Glutamatergic neuron (in vitro differentiated cells): Measurements from ENCODE around the gene HTR1B. TPM values are rescaled to one million over a fixed set of nuclear protein-coding genes. Genes with fewer than 3 reads are reported as not detected.

Experiments
- DNase-seq: peaks from one replicate; pipeline ENCODE4 v3.0.0; 2022
- H3K27ac Mint-ChIP-seq: one replicate; pipeline ENCODE4 v1.8.0; 2020; ENCODE audit warnings: mild to moderate bottlenecking, mixed read lengths, inconsistent platforms; ENCODE audit not compliant: unreplicated experiment
- H3K27me3 Mint-ChIP-seq: one replicate; pipeline ENCODE4 v1.8.0; 2020; ENCODE audit warnings: mild to moderate bottlenecking, moderate library complexity, mixed read lengths, inconsistent platforms; ENCODE audit not compliant: unreplicated experiment
- H3K36me3 Mint-ChIP-seq: one replicate; pipeline ENCODE4 v1.8.0; 2020; ENCODE audit warnings: mild to moderate bottlenecking, mixed read lengths, inconsistent platforms; ENCODE audit not compliant: unreplicated experiment
- H3K4me1 Mint-ChIP-seq: one replicate; pipeline ENCODE4 v1.8.0; 2020; ENCODE audit warnings: mild to moderate bottlenecking, low read depth, mixed read lengths, inconsistent platforms; ENCODE audit not compliant: unreplicated experiment
- H3K4me3 Mint-ChIP-seq: one replicate; pipeline ENCODE4 v1.8.0; 2020; ENCODE audit warnings: mild to moderate bottlenecking, mixed read lengths, inconsistent platforms; ENCODE audit not compliant: unreplicated experiment
- H3K9me3 Mint-ChIP-seq: one replicate; pipeline ENCODE4 v1.8.0; 2020; ENCODE audit warnings: mild to moderate bottlenecking, moderate library complexity, mixed read lengths, inconsistent platforms; ENCODE audit not compliant: unreplicated experiment
- total RNA-seq: library from RNA; stranded (reverse); fragmentation: NEBNext Ultra II Directional; extraction: Animal tissue kit (Norgen Biotek cat#: 25700); gene quantifications from one replicate; pipeline ENCODE4 v1.2.1, GENCODE V29; 2021; ENCODE audit not compliant: unreplicated experiment
- TF ChIP-seq, protein P1 (sequence below): fragments of 200-600 bp; sonication (generic); IDR thresholded peaks from one replicate; pipeline ENCODE4 v1.5.0; 2021; ENCODE audit not compliant: partially characterized antibody, unreplicated experiment

HTR1B gene
- total RNA-seq, 1 donor from 2014 or later, result 4.2 TPM

DNA sequence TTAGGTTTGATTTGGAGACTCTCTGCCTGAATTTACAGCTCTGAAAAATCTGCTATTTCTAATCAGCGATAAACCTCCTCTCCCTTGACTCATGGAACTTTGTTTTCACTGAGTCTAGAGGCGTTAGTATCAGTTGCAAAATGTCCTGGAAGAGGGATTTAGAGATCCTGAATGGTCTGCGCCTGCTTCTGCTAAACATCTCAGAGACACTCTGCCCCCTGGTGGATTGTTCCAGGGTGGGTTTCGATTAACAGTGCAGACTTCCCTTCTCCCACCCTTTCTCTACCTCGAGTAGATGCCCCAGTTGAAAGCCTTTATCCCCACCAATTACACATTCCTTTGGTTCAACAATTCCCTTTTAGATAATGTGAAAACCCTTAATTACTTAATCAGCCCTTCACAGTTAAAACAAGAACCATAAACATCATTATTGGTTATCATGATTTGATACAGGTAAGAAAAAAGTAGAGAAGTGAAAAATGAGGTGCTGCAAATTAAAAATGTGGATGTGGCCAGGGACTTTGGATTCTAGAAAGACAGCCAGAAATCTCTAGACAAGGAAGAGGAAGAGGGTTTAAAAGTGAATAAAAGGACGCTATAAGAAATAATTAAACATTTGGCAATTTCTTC, 5.5 kb downstream of the HTR1B start:
- Mint-ChIP-seq H3K4me3 (peak overlapping the region; percentile 4), H3K4me1 (peaks cover 33% of the 10 kb centered on the region), H3K27ac (no peak overlapping the region), H3K36me3 (no peaks in the 10 kb centered on the region), H3K9me3 (peaks cover 5% of the 10 kb centered on the region), H3K27me3 (peaks cover 6% of the 10 kb centered on the region)
- DNase-seq, result peak; percentile 87
- TF ChIP-seq, protein P1, sequence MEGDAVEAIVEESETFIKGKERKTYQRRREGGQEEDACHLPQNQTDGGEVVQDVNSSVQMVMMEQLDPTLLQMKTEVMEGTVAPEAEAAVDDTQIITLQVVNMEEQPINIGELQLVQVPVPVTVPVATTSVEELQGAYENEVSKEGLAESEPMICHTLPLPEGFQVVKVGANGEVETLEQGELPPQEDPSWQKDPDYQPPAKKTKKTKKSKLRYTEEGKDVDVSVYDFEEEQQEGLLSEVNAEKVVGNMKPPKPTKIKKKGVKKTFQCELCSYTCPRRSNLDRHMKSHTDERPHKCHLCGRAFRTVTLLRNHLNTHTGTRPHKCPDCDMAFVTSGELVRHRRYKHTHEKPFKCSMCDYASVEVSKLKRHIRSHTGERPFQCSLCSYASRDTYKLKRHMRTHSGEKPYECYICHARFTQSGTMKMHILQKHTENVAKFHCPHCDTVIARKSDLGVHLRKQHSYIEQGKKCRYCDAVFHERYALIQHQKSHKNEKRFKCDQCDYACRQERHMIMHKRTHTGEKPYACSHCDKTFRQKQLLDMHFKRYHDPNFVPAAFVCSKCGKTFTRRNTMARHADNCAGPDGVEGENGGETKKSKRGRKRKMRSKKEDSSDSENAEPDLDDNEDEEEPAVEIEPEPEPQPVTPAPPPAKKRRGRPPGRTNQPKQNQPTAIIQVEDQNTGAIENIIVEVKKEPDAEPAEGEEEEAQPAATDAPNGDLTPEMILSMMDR, result peak; percentile 88

DNA sequence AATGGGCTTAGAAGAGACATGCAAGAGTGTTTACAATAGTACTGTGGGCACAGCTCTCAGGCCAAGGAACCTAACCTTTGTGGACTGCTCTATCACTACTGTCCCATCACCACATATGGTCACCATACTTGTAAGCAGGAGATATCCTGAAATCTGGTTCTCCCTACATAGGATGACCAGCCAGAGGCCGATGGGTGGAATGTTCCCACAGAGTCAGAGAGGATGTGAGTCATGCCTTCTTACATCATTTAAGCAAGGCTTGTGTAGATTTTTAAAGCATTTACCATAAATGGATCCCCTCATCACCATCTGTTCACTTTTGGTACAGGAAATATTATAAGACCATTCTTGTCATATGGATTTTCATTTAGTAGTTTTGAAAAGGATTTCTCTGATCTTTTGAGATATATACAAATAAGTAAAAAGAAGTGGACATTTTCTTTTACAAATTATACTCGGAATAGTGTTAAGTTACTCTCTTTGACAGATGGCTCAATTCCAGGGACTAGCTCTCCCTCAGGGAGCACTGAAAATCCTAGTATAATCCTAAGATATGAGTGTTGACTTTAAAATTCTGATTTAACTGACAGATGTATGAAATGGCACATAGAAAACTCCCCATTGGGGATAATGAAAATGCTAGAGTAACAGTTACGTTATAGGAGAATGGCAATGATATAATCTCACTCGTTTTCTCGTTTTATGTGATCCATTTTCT, 6.6 kb downstream of the HTR1B start:
- TF ChIP-seq, protein P1, result no peak
- H3K9me3 Mint-ChIP-seq, result peaks cover 3% of the 10 kb centered on the region
- H3K4me1 Mint-ChIP-seq, result peaks cover 30% of the 10 kb centered on the region
- H3K27ac Mint-ChIP-seq, result peak overlapping the region; percentile 98
- DNase-seq, result peak; percentile 29
- H3K36me3 Mint-ChIP-seq, result no peaks in the 10 kb centered on the region
- H3K27me3 Mint-ChIP-seq, result no peaks in the 10 kb centered on the region
- peak overlapping the region; percentile 60 for H3K4me3 Mint-ChIP-seq

DNA sequence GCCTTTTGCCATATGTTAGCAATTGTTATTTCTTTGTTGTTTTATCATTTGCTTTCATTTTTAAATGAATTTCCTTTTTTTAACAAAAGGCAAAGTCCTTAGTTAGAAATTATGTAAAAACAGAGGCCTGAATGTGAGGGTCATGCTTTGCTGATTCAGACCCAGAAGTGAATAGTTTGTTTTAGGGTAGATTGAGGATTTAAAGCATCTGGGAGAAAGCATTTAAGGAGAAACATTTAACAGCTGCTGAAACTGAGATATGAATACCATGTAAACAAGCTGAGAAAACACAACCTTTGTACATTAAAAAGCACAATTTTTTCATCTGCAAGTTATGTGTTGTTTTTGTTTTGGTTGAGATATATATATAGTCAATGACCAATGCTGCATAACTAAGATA, 8.0 kb downstream of the HTR1B start:
- DNase-seq, result no peak
- Mint-ChIP-seq H3K4me3 (no peak overlapping the region), H3K27ac (peak overlapping the region; percentile 9), H3K27me3 (no peaks in the 10 kb centered on the region), H3K9me3 (peaks cover 3% of the 10 kb centered on the region), H3K4me1 (peaks cover 27% of the 10 kb centered on the region), H3K36me3 (no peaks in the 10 kb centered on the region)
- TF ChIP-seq, protein P1, result no peak

DNA sequence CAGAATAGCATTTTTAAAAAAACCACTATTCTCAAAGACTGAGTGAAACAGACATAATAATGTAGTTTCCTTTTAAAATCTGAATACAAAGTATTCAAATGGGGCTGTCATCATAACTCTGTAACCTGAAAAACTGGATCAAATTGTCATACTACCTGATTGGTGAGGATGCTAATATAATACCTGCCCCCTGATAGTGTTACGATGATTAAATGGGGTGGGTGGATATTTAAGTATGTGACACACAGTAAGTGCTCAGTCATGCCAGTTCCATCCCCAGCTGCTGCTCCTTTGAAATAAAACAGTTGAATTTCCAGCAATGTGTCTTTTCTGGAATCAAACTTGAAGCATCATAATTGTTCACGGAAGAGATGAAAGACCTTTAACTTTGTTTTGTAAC, 8.9 kb downstream of the HTR1B start:
- H3K4me1 Mint-ChIP-seq, result peaks cover 25% of the 10 kb centered on the region
- no peak overlapping the region for H3K4me3 Mint-ChIP-seq
- H3K9me3 Mint-ChIP-seq, result peaks cover 3% of the 10 kb centered on the region
- peaks cover 2% of the 10 kb centered on the region for H3K27me3 Mint-ChIP-seq
- TF ChIP-seq, protein P1, result no peak
- H3K27ac Mint-ChIP-seq, result no peak overlapping the region
- no peak for DNase-seq
- H3K36me3 Mint-ChIP-seq, result no peaks in the 10 kb centered on the region

DNA sequence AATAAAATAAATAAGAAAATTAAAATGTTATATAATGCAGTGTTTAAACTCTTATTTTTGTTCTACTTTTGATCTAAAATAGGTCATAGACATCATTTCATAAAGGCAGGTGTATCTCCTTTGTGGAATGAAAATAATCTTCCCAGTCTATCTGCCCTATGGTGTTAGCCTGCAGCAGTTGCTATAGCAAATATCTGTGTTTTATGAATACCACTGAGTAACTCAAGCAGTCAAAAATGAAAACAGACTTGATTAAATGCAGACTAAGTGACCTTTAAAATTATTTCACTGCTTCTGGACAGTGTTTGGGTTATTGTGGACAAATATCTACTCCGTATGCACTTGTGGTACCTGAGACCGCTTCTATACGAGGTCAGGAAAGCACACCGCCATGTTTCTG, 11.8 kb downstream of the HTR1B start:
- H3K4me3 Mint-ChIP-seq, result no peak overlapping the region
- H3K9me3 Mint-ChIP-seq, result no peaks in the 10 kb centered on the region
- H3K27ac Mint-ChIP-seq, result no peak overlapping the region
- H3K36me3 Mint-ChIP-seq, result no peaks in the 10 kb centered on the region
- no peak for DNase-seq
- peaks cover 2% of the 10 kb centered on the region for H3K27me3 Mint-ChIP-seq
- TF ChIP-seq, protein P1, result no peak
- peaks cover 10% of the 10 kb centered on the region for H3K4me1 Mint-ChIP-seq
